ENCODE data around the gene SCN5A.

Gene SCN5A

DNA sequence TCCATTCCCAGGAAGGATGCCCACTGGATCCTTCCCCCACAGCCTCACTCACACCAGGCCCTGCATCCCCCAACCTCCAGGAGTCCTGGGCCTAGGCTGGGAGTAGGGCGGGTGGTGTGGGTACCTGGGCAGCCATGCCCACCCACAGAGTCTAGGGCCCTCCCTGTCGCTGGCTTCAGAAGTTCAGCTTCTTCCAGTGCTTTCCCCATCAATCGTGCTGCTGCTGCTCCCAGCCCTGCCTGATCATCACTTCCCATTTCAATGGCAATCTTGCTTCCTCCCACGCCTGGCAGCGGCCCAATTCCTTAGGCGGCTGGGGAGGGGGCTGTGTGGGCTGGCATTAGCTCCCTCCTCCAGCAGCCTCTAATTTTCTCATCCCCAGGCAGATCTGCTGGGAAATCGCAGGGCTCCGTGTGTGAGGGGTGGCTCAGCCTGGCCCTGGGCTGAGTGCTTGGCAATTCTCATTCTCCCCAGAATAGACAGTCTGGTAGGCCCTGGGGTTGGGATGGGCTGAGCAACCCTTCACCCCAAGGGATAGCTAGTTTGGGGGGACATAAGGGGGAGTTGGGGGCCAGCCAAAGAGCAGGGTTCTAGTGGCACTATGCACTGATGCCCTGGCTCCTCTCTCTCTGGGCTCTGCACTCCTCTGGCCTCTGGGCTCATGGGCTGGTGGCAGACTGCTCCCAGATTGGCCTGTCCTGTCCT, 66.4 kb downstream of the SCN5A start:
- Histone ChIP-seq H3K4me1 (ENCODE audit: control insufficient read depth, insufficient read depth, low read length) (no peaks in the 10 kb centered on the region), H3K9ac (ENCODE audit: low read length) (no peak overlapping the region), H3K27me3 (replicated peaks; ENCODE audit: control insufficient read depth, insufficient read depth, low read length) (peaks cover 33% of the 10 kb centered on the region), H3K9me3 (ENCODE audit: control insufficient read depth, low read length) (no peaks in the 10 kb centered on the region), H3K36me3 (ENCODE audit: control insufficient read depth, insufficient read depth, low read length, severe bottlenecking) (no peaks in the 10 kb centered on the region), H3K4me3 (ENCODE audit: low read length) (no peak overlapping the region)
- no peak for DNase-seq (ENCODE audit: low read depth)

DNA sequence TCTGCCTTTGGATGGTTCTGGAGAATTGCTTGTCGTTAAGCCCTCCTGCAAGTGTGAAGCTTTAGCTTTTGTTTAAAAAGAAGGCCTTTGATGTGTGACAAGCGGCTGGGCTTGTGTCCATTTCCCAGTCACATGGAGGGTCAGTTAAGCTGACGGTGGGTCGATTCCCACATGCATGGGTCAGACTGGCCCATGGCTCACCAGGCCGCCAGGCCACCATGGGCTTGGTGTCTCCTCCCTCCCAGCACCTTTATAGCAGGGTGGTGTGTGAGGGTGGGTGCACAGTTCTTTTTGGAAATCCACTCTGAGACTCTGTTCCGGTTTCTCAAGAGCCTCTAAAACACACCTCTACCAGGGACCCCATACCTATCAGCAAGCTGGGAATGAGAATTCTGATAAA, 67.2 kb downstream of the SCN5A start:
- no peaks in the 10 kb centered on the region for H3K4me1 ChIP-seq (ENCODE audit: control insufficient read depth, insufficient read depth, low read length)
- H3K9me3 ChIP-seq (ENCODE audit: control insufficient read depth, low read length) = no peaks in the 10 kb centered on the region
- no peak overlapping the region for H3K4me3 ChIP-seq (ENCODE audit: low read length)
- DNase-seq (ENCODE audit: low read depth) = no peak
- no peaks in the 10 kb centered on the region for H3K36me3 ChIP-seq (ENCODE audit: control insufficient read depth, insufficient read depth, low read length, severe bottlenecking)
- H3K9ac ChIP-seq (ENCODE audit: low read length) = no peak overlapping the region
- H3K27me3 ChIP-seq (replicated peaks; ENCODE audit: control insufficient read depth, insufficient read depth, low read length) = peaks cover 37% of the 10 kb centered on the region

DNA sequence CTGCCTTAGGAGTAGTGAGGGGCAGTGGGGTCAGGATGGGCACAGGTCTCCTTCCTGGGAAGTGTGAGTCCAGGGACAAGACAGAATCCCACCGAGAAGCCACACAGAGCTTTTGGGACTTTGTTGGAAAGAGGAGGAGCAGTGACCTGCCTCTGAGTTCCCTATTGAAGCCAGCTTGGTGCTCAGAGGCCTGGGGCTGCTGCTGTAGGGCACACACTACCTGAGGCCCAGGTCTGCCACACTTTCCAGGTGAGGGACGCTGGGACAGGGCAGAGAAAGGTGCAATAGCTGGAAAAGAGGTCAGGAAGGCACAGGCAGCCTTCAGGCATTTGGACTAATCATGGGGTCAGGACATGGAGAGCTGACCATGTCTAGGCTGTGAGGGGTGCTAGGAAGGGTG, 67.7 kb downstream of the SCN5A start:
- Histone ChIP-seq H3K27me3 (replicated peaks; ENCODE audit: control insufficient read depth, insufficient read depth, low read length) (peaks cover 34% of the 10 kb centered on the region), H3K4me1 (ENCODE audit: control insufficient read depth, insufficient read depth, low read length) (no peaks in the 10 kb centered on the region), H3K36me3 (ENCODE audit: control insufficient read depth, insufficient read depth, low read length, severe bottlenecking) (no peaks in the 10 kb centered on the region), H3K4me3 (ENCODE audit: low read length) (no peak overlapping the region), H3K9me3 (ENCODE audit: control insufficient read depth, low read length) (no peaks in the 10 kb centered on the region), H3K9ac (ENCODE audit: low read length) (no peak overlapping the region)
- DNase-seq (ENCODE audit: low read depth) = no peak

DNA sequence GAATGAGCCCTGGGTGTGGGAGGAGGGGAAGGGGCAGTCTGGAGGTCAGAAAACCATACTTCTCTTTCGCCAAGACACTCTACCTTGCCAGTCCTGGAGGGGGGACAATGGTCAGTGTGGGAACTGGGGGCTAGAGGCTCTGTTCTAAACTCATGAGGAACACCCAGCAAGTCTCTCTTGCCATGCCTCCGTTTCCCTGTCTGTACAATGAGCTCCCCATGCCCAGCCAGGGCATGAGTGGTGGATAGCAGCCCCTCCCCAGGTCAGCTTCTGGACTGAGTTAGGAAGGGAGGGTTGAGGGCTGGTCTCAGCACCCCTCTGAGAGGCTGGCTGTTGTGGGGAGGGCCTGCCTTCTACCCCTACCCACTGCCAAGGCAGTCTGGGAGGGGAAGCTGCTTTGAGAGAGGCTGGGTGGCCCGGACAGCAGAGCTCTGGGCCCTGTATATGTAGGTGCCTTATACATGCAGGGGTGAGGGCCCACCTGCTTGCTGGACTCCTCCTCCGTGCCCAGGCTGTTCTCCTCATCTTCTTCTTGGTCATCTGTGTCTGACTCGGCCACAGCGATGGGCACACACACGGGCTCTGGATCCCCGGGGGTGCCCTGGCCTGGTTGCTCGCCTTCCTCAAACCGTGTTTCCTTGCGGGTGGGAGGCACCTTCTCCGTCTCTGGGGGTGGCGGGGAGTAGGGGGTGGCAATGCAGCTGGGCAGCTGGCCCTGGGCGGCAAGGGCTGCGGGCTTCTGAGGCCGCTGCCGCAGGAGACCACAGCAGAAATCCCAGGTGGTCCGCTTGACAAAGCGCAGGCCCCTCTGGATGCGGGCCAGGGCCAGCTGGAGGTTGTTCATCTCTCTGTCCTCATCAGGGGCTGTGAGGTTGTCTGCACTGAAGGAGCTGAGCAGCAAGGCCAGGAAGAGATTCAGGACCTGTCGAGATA, 68.8 kb downstream of the SCN5A start:
- H3K9me3 ChIP-seq (ENCODE audit: control insufficient read depth, low read length) = no peaks in the 10 kb centered on the region
- H3K27me3 ChIP-seq (replicated peaks; ENCODE audit: control insufficient read depth, insufficient read depth, low read length) = peaks cover 27% of the 10 kb centered on the region
- H3K36me3 ChIP-seq (ENCODE audit: control insufficient read depth, insufficient read depth, low read length, severe bottlenecking) = no peaks in the 10 kb centered on the region
- no peak for DNase-seq (ENCODE audit: low read depth)
- no peak overlapping the region for H3K9ac ChIP-seq (ENCODE audit: low read length)
- no peak overlapping the region for H3K4me3 ChIP-seq (ENCODE audit: low read length)
- H3K4me1 ChIP-seq (ENCODE audit: control insufficient read depth, insufficient read depth, low read length) = no peaks in the 10 kb centered on the region

DNA sequence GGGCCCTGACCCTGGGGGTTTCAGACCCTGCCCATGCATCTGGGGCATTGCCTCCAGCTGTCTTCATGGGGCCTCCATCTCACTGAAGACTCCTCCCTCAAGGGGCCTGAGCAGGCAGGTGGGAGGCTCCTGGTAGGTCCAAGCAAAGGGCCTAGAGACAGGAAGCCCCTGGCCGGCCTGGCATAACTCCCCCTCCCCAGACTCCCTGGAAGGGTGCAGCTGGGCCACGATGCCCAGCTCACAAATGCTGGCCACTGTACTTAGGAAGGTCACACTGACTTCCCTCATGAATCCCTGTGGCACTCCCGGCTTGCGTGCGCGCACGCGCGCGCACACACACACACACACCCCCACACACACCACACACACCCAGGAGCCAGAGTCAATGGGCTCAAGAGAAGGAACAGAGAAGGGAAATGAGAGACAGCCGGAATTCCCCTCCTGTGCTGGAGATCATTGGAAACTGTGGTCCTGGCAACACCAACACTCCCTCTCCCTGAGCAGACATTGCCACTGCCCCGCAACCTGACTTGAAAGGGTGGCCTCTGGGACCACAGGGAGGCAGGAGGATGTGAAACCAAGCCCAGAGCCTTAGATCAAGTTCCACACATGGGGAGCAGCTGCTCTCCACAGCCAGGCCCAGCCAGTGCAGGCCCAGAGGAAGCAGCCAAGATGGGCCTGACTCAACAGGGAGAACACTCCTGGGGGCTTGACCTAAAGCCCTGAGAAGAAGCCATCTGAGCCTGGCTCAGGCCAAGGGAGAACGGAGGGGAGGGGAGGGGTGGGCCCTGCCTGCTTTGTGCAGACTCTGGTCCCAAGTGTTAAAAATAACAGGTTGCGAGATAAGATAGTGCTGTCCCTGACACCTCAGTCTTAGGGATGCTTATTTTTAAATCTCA, 69.7 kb downstream of the SCN5A start:
- H3K36me3 ChIP-seq (ENCODE audit: control insufficient read depth, insufficient read depth, low read length, severe bottlenecking) = no peaks in the 10 kb centered on the region
- H3K9ac ChIP-seq (ENCODE audit: low read length) = no peak overlapping the region
- H3K27me3 ChIP-seq (replicated peaks; ENCODE audit: control insufficient read depth, insufficient read depth, low read length) = peaks cover 25% of the 10 kb centered on the region
- no peaks in the 10 kb centered on the region for H3K4me1 ChIP-seq (ENCODE audit: control insufficient read depth, insufficient read depth, low read length)
- no peaks in the 10 kb centered on the region for H3K9me3 ChIP-seq (ENCODE audit: control insufficient read depth, low read length)
- peak; percentile 1 for DNase-seq (ENCODE audit: low read depth)
- no peak overlapping the region for H3K4me3 ChIP-seq (ENCODE audit: low read length)

DNA sequence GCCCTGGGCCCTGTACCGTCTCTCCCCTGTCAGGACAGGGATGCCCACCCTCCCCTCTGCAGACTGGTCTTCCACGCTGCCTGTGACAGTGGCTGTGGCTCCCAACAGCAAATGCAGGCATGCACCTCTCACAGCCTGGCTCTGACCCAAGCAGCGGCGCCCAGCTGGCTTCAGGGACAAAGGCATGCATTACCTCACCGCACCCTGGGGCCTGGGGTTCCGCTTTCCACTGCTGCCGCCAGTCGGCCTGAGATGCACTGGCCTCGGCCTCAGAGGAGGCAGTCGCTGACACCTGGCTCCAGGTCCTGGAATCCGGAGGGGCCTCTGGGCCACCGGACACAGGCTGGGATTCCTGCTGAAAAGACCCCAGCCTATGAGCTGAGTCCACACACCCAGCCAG, 70.3 kb downstream of the SCN5A start:
- Histone ChIP-seq H3K9me3 (ENCODE audit: control insufficient read depth, low read length) (no peaks in the 10 kb centered on the region), H3K4me3 (ENCODE audit: low read length) (no peak overlapping the region), H3K4me1 (ENCODE audit: control insufficient read depth, insufficient read depth, low read length) (no peaks in the 10 kb centered on the region), H3K27me3 (replicated peaks; ENCODE audit: control insufficient read depth, insufficient read depth, low read length) (peaks cover 25% of the 10 kb centered on the region), H3K36me3 (ENCODE audit: control insufficient read depth, insufficient read depth, low read length, severe bottlenecking) (no peaks in the 10 kb centered on the region), H3K9ac (ENCODE audit: low read length) (no peak overlapping the region)
- DNase-seq (ENCODE audit: low read depth) = peak; percentile 11

DNA sequence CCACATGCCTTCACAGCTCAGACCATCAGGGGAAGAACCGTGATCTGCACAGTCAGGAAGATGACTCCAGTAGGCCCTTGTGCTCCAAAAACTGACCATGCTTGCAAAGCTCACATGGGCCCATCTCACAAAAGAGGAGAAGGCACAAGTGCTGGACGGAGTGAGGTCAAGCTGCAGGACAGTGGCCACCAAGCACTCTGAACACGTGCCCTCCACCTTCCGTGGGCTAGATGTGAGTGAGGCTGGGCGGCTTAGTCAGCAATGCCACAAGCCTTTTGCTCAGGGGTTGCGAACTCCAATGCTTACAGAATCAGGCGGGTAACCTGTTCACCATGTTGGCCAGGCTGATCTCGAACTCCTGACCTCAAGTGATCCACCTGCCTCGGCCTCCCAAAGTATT, 70.9 kb downstream of the SCN5A start:
- no peaks in the 10 kb centered on the region for H3K4me1 ChIP-seq (ENCODE audit: control insufficient read depth, insufficient read depth, low read length)
- H3K36me3 ChIP-seq (ENCODE audit: control insufficient read depth, insufficient read depth, low read length, severe bottlenecking) = no peaks in the 10 kb centered on the region
- peaks cover 1% of the 10 kb centered on the region for H3K9me3 ChIP-seq (ENCODE audit: control insufficient read depth, low read length)
- no peak for DNase-seq (ENCODE audit: low read depth)
- no peak overlapping the region for H3K9ac ChIP-seq (ENCODE audit: low read length)
- no peak overlapping the region for H3K4me3 ChIP-seq (ENCODE audit: low read length)
- H3K27me3 ChIP-seq (replicated peaks; ENCODE audit: control insufficient read depth, insufficient read depth, low read length) = peaks cover 25% of the 10 kb centered on the region

DNA sequence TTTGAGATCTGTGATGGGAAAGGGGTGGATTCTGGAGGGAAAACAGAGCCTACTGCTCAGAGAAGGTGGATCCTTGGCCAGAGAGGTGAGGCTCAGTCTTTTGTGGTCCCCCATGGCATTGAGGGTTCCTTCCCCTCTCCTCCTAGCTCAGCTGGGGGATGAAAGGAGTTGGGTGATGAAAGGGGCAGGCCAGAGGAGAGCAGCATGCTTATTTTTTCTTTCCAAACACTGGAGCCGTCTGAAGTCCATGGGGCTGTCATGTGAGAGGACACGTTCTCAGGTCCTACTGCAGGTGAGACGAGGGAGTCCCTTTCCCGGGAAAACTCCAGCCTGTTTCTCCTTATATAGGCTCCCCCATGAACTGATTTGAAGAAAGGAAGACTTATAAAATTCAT, 71.4 kb downstream of the SCN5A start:
- no peaks in the 10 kb centered on the region for H3K36me3 ChIP-seq (ENCODE audit: control insufficient read depth, insufficient read depth, low read length, severe bottlenecking)
- no peak for DNase-seq (ENCODE audit: low read depth)
- no peak overlapping the region for H3K9ac ChIP-seq (ENCODE audit: low read length)
- peaks cover 5% of the 10 kb centered on the region for H3K9me3 ChIP-seq (ENCODE audit: control insufficient read depth, low read length)
- H3K4me1 ChIP-seq (ENCODE audit: control insufficient read depth, insufficient read depth, low read length) = no peaks in the 10 kb centered on the region
- H3K4me3 ChIP-seq (ENCODE audit: low read length) = no peak overlapping the region
- H3K27me3 ChIP-seq (replicated peaks; ENCODE audit: control insufficient read depth, insufficient read depth, low read length) = peaks cover 25% of the 10 kb centered on the region

DNA sequence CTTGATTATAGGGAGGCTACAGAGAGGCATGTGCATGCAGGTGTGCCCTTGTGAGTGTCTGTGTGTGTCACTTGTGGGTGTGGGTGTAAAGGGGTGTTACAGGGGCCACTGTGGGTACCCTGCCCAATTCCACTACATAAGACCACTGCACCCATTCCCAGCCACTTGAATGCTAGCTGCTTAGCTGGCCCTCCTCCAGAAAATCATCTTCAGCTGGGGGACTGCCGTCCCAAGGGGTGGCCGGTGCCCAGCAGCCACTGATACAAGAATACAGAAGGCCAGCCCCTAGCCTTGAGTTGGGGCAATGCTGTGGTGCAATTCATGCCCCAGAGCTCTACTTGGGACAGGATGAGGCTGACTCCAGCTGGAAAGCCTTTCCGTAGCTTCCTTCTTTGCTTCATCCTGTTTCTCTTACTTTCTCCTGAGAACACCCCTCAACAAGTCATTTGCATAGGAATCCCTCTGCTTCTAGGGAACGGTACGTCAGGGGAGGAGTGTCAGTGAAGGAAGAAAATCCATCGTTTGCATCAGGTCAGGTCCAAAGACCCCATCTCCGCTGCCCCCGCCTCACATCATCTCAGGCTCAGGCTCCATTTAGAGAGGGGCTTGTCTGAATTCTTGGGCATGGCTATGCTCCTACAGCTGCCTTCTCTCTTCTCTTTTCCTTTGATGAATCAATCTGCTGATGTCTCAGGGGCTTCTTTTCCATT, 72.0 kb downstream of the SCN5A start:
- H3K9ac ChIP-seq (ENCODE audit: low read length) = no peak overlapping the region
- no peaks in the 10 kb centered on the region for H3K36me3 ChIP-seq (ENCODE audit: control insufficient read depth, insufficient read depth, low read length, severe bottlenecking)
- H3K4me1 ChIP-seq (ENCODE audit: control insufficient read depth, insufficient read depth, low read length) = no peaks in the 10 kb centered on the region
- peaks cover 21% of the 10 kb centered on the region for H3K27me3 ChIP-seq (replicated peaks; ENCODE audit: control insufficient read depth, insufficient read depth, low read length)
- DNase-seq (ENCODE audit: low read depth) = no peak
- peaks cover 5% of the 10 kb centered on the region for H3K9me3 ChIP-seq (ENCODE audit: control insufficient read depth, low read length)
- H3K4me3 ChIP-seq (ENCODE audit: low read length) = no peak overlapping the region

DNA sequence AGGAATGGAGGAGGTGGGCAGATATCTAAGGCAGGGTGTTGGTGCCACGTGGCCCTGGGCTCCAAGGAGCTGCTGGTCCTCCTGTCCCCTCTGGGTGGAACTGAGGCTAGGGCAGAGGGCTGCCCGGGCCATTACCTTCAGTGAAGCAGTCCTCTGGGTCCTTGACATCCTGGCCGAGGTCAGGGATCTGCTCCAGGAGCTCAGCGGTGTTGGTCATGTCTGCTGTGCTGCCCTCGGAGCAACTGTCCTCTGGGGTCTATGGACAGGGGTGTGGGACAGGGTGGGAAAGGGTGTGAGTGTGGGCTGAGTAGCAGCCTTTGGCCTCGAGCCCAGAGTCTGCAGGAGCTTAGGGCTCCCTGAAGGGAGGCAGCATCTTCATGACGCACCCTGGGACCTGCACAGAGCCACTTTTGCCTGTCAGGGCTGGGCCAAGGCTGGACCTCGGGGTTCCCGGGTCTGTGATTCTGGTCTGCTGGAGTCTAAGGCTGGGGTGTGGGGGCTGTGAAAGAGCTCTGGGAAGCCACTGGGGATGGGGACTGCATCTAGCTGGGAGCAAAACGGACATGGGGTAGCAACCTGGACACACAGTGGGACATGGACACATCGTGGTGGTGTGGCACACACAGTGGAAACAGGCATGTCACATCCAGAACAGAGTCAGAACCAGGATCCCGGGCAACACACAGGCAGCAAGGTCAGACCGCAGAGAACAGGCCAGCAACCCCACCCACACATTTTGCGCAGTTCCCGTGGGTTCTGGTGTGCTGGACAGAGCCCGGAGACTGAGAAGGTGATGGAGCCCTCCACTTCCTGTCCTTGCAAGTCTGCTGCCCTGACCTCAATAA, 72.7 kb downstream of the SCN5A start:
- Histone ChIP-seq H3K4me3 (ENCODE audit: low read length) (no peak overlapping the region), H3K9me3 (ENCODE audit: control insufficient read depth, low read length) (peaks cover 5% of the 10 kb centered on the region), H3K36me3 (ENCODE audit: control insufficient read depth, insufficient read depth, low read length, severe bottlenecking) (no peaks in the 10 kb centered on the region), H3K4me1 (ENCODE audit: control insufficient read depth, insufficient read depth, low read length) (no peaks in the 10 kb centered on the region), H3K27me3 (replicated peaks; ENCODE audit: control insufficient read depth, insufficient read depth, low read length) (peaks cover 15% of the 10 kb centered on the region), H3K9ac (ENCODE audit: low read length) (no peak overlapping the region)
- no peak for DNase-seq (ENCODE audit: low read depth)

Data from adipocyte (in vitro differentiated cells).